Activated CD8-positive, alpha-beta memory T cell treated with anti-CD3 and anti-CD28 coated beads, Interleukin-2, amount 50 U/mL, for 48 hours (primary cell): ENCODE data around the gene NUP160.
"Not testable (repeated sequence)": the region's sequence is repeated elsewhere in the genome, so short reads cannot be mapped to it uniquely, and the experiment has no call there.

Source experiments
- DNase-seq: peaks from one replicate; pipeline ENCODE4 v3.0.0-alpha.2; 2020

NUP160 gene

GRCh38 chr11:47860536-47860935, 12.4 kb upstream of the NUP160 start:
- no peak for DNase-seq

- DNase-seq = no peak
Measured at GRCh38 chr11:47857892-47858543, 9.9 kb upstream of the NUP160 start.

GRCh38 chr11:47857485-47857884, 9.3 kb upstream of the NUP160 start:
- no peak for DNase-seq

- DNase-seq = no peak
Measured at GRCh38 chr11:47856186-47856585, 8.0 kb upstream of the NUP160 start.

- DNase-seq = no peak
Measured at GRCh38 chr11:47854667-47855066, 6.5 kb upstream of the NUP160 start.

- no peak for DNase-seq
Measured at GRCh38 chr11:47852053-47852452, 3.9 kb upstream of the NUP160 start.

- DNase-seq = no peak
Measured at GRCh38 chr11:47850337-47850736, 2.2 kb upstream of the NUP160 start.

GRCh38 chr11:47848700-47849155, 578 bp upstream of the NUP160 start:
- DNase-seq = no peak

- no peak for DNase-seq
Measured at GRCh38 chr11:47847537-47847891, 636 bp downstream of the NUP160 start.

- no peak for DNase-seq
Measured at GRCh38 chr11:47846998-47847397, 1.2 kb downstream of the NUP160 start.

GRCh38 chr11:47843361-47844055, 4.6 kb downstream of the NUP160 start:
- DNase-seq = no peak

GRCh38 chr11:47842749-47843148, 5.4 kb downstream of the NUP160 start:
- no peak for DNase-seq

GRCh38 chr11:47837929-47838328, 10.2 kb downstream of the NUP160 start:
- DNase-seq = no peak

GRCh38 chr11:47837292-47837691, 10.9 kb downstream of the NUP160 start:
- no peak for DNase-seq

GRCh38 chr11:47830013-47830412, 18.1 kb downstream of the NUP160 start:
- DNase-seq = not testable (repeated sequence)

- no peak for DNase-seq
Measured at GRCh38 chr11:47828284-47828683, 19.9 kb downstream of the NUP160 start.

GRCh38 chr11:47822664-47823063, 25.5 kb downstream of the NUP160 start:
- not testable (repeated sequence) for DNase-seq

GRCh38 chr11:47819743-47820142, 28.4 kb downstream of the NUP160 start:
- no peak for DNase-seq

- no peak for DNase-seq
Measured at GRCh38 chr11:47800759-47801158, 47.4 kb downstream of the NUP160 start.

- DNase-seq = no peak
Measured at GRCh38 chr11:47797633-47798032, 50.5 kb downstream of the NUP160 start.

- DNase-seq = no peak
Measured at GRCh38 chr11:47791774-47792430, 56.2 kb downstream of the NUP160 start.

- DNase-seq = not testable (repeated sequence)
Measured at GRCh38 chr11:47790017-47790416, 58.1 kb downstream of the NUP160 start.

GRCh38 chr11:47788181-47788580, 60.0 kb downstream of the NUP160 start:
- DNase-seq = no peak

- DNase-seq = no peak
Measured at GRCh38 chr11:47786373-47786772, 61.8 kb downstream of the NUP160 start.
